HK-2 (cell line): ENCODE results near the gene SNX1.
"Not testable (repeated sequence)": the region's sequence is repeated elsewhere in the genome, so short reads cannot be mapped to it uniquely, and the experiment has no call there.

Source experiments
- DNase-seq: peaks from one replicate; pipeline ENCODE4 v3.0.0-alpha.2; 2018; ENCODE audit not compliant: unreplicated experiment

Gene SNX1, protein sequence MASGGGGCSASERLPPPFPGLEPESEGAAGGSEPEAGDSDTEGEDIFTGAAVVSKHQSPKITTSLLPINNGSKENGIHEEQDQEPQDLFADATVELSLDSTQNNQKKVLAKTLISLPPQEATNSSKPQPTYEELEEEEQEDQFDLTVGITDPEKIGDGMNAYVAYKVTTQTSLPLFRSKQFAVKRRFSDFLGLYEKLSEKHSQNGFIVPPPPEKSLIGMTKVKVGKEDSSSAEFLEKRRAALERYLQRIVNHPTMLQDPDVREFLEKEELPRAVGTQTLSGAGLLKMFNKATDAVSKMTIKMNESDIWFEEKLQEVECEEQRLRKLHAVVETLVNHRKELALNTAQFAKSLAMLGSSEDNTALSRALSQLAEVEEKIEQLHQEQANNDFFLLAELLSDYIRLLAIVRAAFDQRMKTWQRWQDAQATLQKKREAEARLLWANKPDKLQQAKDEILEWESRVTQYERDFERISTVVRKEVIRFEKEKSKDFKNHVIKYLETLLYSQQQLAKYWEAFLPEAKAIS

DNA sequence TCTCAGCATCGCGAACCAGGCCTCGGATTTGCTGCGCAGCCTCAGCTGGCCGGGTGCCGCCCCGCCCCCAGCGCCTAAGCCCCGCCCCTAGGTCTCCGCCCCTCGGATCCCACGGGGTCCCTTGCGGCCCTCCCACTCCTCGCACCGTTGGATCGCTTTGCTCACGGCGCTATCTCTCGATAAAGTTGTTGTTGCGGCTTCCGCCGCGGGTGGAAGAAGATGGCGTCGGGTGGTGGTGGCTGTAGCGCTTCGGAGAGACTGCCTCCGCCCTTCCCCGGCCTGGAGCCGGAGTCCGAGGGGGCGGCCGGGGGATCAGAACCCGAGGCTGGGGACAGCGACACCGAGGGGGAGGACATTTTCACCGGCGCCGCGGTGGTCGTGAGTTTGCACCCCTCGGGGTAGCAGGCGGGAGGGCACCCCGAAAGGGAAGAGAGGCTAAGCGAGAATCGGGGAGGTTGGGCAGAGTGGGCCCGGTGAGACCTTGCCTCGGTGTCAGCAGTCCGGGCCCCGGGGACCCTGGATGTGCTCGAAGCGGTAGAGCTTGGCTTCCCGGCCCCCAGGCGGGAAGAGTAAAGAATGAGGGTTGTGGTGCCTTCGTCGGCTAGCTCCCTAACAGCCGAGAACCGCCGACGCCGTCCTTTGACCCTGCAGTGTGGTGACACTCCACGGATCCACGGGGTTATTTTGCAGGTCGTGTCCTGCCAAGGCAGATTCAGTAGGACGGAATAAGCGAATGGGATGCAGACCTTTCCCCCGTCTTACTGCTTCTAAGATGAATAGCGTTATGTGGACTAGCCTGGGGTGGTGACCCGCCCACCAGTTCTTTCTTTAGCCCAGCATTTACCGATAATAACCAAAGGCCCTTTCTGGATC, at the start of gene SNX1:
Gene SNX1, plus strand, starts transcription at position 188 of the 873 bp plus-strand sequence. Its CDS starts 32 bp downstream, at position 220.
- DNase-seq, result peak; percentile 85

- peak; percentile 64 for DNase-seq
These were observed 49.2 kb upstream of the SNX1 start, which contains the start of gene DAPK2 for GRCh38 chr15:64046421-64047153. Gene DAPK2, minus strand, starts transcription at chr15:64046485. Its CDS starts 6,224 bp downstream, at chr15:64040261.

- no peak for DNase-seq
These were observed 46.9 kb upstream of the SNX1 start for GRCh38 chr15:64048781-64049460.

GRCh38 chr15:64050281-64051092, 45.3 kb upstream of the SNX1 start:
- DNase-seq, result no peak

DNA sequence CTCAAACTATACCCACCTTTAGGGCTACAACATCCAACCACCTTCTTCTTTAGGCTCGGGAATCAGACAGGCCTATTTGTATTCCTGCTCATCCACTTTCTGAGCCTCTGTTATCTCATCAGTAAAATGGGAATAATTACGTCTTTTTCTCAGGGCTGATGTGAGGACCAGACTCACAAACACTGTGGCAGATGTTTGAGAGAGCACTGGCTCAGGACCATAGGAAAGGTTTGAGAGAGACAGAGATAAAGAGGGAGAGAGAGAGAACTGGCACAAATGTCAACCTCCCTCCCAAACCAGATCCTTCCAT, 44.7 kb upstream of the SNX1 start:
- DNase-seq, result no peak

DNA sequence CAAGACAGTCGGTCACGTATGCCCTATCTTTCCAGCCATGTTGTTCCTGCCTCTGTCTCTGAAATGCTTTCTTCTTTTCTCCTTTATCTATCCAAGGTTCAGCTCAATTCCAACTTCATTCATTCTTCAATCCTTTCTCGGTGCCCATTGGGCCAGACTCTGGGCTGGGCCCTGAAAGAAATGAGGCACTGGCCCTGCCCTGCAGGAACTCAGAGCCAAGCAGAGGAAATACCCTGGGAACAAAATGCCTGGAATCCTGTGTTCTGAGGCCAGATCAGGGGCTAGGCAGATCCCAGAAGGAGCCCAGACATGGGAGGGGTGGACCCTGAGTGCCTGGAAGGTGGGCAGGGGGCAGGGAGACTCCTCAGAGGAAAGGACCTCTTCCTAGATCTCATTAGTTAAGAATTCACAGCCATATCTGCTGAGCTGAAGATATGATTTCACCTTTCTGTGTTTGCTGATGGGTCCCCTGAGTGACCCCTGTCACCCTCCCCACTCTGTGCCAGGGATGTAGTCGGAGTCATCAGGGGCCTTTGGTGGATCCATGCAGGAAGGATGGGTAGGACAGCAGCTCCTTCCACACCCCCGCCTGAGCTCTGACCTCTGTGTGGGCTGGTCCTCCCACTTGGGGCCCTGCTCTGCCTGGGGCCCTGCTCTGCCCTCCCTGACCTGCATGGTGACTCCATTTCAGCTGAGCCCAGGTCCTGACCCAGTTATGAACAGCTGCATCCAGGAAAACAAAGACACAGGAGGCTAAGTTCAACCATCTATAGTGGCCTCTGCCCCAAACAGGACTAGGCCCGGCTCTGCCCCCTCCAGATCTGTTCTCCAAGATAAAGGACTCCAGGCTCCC, 44.1 kb upstream of the SNX1 start:
- DNase-seq, result no peak

DNA sequence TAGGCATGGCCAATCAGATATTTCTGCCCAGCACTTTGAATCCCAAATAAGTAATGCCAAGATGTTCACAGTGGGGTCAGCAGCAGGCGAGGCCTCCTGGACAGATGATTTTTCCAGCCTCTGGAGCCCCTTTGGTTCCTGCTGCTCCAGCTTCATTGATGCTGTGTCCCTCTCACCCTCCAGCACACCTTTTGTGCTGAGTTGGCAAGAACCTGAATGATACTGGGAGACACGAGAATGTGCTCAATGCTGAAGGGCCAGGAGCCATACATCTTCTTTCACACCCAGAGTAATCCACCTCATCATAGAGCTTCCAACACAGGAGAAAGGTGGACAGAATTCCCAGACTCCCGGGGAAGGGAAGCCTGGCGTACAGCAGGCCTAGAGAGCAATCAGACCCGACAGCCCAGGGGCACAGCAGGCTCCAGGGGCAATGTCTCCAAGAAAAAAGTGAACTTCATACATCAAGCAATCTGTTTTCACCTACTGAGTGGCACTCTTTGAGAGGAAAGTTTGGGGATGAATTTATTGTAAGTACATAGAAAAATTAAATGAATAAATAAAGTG, 42.8 kb upstream of the SNX1 start:
- DNase-seq, result no peak

- not testable (repeated sequence) for DNase-seq
These were observed 42.1 kb upstream of the SNX1 start for GRCh38 chr15:64053674-64054073.

GRCh38 chr15:64058279-64058678, 37.5 kb upstream of the SNX1 start:
- DNase-seq, result no peak

- DNase-seq, result not testable (repeated sequence)
These were observed 36.7 kb upstream of the SNX1 start for GRCh38 chr15:64059104-64059503.

DNA sequence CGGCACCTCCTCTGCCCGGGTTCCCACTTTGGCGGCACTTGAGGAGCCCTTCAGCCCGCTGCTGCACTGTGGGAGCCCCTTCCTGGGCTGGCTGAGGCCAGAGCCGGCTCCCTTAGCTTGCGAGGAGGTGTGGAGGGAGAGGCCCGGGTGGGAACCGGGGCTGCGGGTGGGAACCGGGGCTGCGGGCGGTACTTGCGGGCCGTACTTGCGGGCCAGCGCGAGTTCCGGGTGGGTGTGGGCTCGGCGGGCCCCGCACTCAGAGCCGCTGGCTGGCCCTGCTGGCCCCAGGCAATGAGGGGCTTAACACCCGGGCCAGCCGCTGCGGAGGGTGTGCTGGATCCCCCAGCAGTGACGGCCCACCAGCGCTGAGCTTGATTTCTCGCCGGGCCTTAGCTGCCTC, 35.1 kb upstream of the SNX1 start:
- no peak for DNase-seq

DNA sequence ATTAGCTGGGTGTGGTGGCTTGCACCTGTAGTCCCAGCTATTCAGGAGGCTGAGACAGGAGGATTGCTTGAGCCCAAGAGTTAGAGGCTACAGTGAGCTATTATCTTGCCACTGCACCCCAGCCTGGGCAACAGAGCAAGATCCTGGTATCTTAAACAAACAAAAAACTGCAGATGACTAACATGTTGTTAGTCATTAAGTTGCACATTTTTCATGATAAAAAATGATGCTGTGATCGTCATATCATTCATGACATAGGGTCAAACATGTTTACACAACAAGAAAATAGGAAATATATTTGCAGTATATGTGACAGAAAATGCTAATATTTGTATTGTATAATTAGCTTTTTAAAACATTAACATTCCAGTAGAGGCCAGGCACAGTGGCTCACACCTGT, 29.3 kb upstream of the SNX1 start:
- DNase-seq, result no peak

DNA sequence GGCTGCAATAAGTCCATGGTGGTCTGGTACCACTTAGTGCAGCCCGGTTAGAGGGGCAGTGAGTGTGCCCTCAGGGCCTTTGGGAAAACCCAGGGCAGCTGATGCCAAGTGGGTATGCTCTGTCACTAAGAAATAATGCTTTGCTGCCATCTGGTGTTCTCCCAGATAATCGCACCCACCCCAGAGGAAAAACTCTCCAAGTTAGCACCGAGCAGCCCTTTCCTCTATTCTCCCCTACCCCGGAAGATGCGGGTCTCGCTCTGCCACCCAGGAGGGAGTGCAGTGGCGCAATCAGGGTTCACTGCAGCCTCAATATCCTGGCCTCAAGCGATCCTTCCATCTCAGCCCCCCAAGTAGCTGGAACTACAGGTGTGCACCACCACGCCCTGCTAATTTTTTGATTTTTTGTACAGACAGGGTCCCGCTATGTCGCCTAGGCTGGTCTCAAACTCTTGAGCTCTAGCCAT, 28.2 kb upstream of the SNX1 start:
- peak; percentile 45 for DNase-seq

DNA sequence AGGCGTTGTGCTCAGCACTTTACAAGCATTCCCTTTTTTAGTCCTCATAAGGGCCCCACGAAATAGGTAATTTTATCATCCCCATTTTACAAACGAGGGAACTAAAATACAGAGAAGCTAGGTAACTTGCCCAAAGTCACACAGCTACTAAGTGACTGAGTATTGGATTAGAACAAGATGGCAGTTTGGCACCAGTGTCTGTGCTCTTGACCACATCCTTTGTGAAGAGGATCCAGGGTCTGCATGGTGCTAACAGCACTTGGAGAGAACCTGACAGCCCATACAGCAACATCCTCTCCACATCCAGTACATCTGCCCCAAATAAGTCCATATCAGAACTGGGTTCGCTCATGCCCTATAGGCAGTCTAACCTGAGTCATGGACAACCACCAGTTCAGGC, 27.6 kb upstream of the SNX1 start:
- no peak for DNase-seq

GRCh38 chr15:64070106-64070505, 25.7 kb upstream of the SNX1 start:
- DNase-seq, result no peak

DNA sequence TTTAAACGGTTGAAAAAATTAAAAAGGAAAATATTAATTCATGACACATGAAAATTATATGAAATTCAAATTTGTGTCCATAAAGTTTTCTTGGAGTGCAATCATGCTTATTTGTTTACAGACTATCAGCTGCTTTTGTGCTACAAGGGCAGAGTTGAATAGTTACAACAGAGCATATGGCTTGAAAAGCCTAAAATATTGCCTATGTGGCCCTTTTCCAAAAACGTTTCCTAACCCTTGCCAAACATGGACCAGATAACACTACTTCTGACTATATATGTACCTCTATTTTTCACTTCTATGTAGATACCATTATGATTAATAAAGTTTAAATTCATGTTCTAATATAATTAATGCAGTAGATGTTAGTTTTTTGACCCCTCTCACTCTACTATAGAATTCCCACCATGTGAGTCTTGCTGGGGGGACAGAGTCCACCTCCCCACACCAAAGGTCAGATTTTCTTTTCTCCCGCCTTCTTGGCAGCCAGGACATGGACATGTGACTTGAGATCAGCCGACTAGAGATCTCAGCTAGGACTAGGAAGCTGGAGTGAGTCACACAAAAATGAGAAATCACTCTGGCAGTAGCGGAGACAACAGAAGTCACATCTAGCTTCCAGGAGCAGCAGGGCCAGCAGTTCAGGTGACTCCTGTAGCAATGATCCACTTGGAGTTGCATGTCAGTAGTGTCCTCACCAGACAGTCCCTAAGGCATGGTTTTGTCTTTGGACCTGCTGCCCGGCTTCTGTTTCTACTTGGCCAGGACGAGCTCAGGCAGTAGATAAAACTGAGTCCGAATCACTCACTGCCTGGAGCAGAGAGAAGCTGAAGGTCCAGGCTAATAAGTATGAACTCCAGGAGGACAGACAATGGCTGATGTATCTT, 24.6 kb upstream of the SNX1 start:
- peak; percentile 37 for DNase-seq

- no peak for DNase-seq
These were observed 23.6 kb upstream of the SNX1 start for GRCh38 chr15:64071931-64072765.
